NCI-H1694 treated with DMSO at 0.1 percent for 48 hours (cell line): ENCODE measurements around the gene PPIL1.
A peak's percentile ranks its signal among the peaks of the same experiment; 100 is the strongest.

Source experiments
- DNase-seq: peaks from one replicate; lab custom pipeline; 2025; lab: John Stamatoyannopoulos, UW

PPIL1 gene

DNA sequence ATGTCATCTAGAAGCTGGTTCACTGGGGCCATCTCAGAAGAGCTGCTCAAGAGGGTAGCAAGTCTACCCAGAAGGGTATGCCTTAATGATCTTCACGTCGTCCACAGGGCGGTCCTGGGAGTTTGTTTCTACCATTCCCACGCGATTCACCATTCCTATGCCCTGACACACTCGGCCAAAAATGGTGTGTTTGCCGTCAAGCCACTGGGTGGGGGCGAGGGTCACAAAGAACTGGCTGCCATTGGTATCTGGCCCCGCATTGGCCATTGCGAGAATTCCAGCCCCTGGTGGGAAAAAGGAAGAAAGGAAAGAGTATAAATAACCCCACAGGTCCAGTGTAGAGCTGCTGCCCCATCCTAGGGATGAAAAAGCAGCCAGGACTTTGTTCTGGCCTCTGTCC lies 18.9 kb downstream of the PPIL1 start:
- no peak for DNase-seq

DNA sequence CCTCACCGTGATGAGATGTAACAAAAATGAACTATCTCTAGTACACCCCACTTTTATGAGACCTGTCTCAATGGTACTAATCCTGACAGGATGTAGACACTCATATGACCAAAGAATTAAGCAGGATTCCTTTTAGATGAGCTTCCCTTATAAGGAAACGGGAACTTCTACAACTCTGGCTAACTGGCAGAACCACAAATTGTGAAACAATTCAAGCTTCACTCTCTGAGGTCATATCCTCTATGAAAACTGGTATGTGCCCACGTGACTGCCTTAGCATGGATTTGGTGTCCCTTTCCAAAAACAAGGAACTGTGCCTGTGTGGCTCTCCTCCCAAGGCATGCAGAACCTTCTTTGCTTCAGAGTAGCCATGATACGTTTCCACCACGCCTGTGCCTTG lies 21.3 kb downstream of the PPIL1 start:
- DNase-seq = no peak

DNA sequence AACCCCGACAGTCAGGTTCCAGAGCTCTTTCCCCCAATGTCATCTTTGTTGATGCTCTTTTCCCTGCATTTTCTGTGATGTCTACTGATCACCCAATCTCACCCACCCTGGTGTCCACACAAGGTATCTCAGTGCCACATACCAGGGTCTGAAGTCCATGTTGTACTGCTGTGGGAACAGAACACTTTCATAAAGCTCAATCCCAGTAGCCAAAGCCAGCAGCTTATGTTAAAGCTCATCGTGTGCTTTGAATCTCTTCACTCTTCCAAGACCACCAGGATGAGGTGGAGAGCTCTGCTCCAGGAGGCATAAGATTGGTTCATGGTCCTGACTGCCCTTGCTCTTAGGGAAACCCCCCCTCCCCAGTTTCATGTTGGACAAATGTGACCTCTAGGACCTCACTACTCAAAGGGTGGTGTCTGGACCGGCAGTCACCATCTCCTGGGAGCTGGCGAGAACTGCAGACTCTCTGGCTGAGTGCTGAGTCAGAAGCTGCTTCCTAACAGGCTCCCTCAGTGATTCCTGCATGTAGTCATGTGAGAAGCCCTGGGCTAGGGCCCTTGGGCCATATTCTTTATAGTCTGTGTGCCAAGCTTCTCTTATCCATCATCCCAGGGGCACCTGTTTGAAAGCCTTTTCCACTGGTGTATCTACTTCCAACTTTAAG lies 22.0 kb downstream of the PPIL1 start:
- no peak for DNase-seq

DNA sequence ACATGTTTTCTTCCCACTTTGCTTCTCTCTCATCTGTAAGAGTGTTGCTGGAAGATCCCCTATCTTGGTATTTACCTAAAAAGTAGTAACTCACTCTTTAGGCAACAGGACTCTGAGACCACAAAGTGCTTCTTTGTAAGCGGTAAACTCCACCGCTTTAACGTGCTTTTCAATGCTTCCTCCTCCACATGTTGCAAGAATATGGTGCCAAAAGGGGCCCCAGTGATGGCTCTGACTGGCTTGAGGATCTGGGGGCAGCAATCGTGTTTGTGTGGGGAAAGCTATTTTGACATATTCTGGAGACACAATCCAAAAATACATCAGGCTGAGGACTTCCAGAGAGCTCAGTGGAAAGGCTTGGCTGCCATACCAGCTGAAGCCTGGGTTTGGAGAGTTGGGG lies 23.0 kb downstream of the PPIL1 start:
- no peak for DNase-seq

DNA sequence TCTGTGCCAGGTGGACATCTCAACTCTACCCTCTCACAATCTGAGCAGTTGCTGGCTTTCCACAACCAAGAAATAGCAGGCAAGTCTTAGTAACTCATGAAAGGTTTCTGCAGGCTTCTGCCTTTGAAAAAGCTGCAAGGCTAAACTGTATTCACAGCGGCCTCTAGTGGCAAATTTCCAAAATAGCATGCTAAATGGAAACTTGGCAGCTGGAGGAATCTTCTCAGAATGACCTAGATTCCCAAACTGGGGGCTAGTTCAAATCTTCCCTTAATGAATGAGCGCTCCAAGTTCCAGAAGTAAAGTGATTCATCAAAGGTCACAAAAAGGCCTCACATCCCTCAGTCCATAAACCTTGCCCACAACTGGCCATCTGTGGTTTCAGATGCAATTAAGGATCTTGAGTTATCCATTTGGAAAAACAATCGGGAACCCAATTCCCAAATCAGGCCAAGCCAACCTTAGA lies 23.4 kb downstream of the PPIL1 start:
- DNase-seq = peak; percentile 34

DNA sequence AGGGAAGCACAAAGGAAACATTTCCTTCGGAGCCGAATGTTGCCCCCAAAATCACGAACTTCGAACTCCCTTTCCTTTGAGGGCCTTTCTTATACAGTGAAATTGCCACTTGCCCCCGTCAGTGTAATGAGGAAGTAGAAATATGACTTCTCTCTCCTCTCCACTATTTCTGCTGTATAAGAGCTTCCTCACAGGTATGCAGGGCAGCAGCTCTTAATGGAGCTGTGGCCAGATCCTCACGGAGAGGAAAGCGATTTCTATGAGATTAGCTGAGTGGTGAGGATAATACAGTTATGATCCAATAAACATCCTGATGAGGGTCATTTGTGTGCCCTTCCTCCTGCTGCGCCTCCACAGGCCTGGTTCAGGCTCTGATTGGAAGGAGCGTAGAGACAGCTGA lies 24.6 kb downstream of the PPIL1 start:
- DNase-seq = no peak

DNA sequence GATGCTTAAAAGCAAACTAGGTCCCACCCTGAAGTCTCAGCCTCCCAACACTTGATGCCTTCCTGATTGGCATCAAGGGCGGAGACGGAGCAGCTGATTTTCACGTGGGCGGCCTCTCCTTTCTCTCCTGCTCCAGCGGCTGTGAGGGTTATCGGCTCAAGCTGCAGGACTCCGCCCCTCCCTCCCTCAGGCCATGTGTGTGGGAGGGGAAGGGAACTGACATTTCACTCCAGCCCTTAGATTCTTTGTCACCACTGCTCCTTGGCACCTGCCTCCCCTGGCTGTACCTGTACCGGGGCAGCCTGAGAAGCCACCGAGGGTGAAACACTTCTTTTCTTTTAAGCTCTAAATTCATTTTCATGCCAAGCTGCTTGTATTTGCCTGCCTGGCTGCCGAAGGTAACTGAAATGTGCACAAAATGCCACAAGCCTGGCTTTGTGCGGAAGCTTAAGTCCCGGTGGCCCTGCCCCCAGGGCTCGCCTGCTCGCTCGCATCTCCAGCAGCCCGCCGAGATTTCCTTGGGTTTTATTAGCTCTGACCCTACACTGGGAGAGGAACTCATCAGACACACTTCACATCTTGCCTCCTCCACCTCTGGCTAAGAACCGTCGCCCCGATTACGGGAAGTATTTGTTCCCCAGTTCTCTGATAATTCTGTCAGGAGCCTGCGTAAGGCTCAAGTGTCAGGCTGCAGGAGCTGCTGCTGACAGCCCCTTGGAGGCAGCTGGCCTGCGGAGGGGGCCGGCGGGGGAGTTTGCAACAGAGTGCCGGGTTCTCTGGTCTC lies 25.8 kb downstream of the PPIL1 start:
- no peak for DNase-seq

DNA sequence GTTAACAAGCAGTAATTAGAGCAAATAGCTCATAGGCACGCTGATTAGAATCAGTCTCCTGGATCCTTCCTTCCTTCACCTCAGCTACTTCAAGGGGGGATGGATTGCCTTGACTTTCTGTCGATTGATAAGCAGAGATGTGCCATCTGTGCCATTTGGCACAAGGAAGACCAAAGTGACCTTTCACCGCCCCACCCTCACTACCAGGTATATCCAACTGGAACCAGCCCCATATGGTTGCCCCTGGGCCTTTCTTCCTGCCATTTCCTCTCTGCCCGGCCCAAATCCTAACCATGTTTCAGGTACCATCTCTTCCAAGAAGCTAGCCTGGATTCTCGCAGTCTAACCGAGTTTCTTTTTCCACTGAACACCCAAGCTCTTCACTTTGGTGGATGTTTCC lies 26.6 kb downstream of the PPIL1 start:
- no peak for DNase-seq

DNA sequence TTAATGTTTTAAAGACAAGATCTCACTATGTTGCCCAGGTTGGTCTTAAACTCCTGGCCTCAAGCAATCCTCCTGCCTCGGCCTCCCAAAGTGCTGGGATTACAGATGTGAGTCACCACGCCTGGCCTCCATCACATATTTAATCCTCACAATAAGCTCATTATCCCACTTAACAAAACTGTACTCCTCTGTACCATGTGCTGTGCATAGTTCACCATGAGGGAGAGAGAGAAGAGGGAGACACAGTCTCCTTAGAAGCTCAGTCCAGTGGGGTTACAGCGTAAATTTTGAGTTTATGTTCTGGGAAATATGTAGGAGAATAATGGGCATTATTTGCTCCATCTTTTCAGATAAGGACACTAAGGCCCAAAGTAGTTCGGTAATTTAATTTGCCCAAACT lies 27.5 kb downstream of the PPIL1 start:
- DNase-seq = no peak

DNA sequence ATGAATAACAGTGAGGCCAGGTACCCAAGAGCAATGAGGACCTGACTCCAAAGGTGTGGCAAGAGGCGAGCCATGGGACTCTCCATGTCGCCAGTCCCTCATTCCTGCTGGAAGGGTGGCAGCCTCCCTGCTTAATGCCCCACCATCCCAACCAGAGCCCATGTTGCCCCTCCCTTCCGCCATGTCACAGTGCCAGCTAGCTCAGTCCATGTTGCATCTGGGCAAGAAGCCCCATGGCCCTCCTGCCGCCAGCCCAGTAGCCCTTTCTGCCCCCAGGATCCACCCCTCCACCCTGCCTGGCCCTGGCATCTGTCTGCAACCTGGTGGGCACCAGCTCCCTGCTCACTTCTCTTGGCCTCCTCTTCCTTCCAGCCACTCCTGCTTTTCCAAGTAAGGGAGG lies 29.4 kb downstream of the PPIL1 start:
- DNase-seq = no peak

DNA sequence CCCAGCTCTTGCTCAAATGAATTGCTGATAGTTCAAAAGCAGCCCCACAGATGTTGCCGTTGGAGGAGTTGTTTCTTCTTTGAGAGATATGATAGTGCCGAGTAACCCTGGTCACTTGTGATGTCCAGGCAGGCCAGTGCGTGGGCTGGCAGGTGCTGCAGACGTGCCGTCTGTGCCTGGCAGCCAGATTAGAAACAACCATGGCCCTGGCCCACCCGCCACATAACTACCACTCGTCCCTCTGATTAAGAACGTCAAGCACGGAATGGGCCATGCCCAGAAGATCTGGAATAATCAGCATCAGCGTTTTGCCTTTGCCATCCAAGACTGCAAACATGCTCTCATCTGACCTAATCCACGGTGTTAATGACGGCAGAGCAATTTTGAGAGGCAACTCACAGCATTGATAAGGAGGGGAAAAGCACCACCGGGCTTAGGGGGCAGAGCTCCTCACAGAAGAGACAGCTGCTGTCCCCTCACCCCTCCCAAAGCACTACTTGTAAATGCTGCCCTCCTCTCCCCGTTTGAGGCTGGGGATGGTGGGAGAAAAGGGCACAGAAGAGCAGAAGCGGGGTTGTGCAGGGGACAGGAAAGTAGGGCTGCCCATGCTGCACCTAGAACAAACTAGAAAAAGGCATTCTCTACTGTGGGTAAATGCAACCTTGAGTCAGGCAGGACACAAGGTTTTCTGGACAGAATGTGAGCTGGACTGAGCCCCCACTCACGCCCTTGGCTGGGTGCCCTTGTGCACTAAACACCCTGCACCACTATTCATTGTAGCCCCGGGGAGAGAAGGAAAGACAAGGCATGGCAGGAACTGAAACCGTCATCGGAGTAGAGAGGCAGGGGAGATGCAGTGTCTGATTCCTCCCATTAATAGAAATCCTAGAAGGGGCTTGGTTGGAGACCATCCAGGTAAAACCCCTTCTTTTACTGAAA lies 30.1 kb downstream of the PPIL1 start:
- no peak for DNase-seq

DNA sequence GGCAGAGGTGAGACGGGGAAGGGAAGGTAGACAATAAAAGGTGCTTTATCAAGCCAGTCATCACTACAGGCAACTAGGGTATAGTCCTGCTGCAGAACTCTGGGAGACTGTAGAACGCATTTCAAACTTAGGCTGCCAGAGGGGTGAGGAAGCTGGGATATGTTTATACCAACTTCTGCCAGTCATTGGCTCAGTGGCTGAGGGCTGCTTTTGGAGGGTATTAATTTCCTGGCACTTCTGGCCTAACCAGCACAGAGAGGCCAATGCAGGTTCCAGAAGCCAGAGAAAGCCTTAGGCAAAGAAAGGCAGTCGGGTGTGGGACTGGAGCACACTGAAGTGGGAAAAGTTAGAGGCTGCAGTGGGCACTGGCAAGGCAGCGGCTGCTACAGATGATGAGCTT lies 31.4 kb downstream of the PPIL1 start:
- no peak for DNase-seq

DNA sequence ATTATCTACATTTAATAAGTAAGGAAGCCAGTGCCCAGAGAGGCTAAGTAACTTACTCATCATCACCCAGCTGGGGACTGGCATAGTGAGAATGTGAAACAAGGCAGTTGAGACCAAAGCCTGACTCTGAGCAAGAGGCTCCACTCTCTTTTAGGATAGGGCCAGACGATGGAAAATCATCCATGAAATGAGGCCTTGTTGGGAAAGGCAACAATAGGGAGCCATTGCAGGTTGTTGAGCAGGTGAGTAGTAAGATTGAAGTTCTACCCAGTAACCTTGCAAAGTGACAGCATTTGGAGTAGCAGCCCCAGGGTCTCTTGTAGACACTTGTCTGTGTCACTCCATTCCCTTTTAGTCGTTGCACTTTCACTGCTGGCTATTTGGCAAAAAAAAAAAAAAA lies 32.8 kb downstream of the PPIL1 start:
- DNase-seq = no peak

DNA sequence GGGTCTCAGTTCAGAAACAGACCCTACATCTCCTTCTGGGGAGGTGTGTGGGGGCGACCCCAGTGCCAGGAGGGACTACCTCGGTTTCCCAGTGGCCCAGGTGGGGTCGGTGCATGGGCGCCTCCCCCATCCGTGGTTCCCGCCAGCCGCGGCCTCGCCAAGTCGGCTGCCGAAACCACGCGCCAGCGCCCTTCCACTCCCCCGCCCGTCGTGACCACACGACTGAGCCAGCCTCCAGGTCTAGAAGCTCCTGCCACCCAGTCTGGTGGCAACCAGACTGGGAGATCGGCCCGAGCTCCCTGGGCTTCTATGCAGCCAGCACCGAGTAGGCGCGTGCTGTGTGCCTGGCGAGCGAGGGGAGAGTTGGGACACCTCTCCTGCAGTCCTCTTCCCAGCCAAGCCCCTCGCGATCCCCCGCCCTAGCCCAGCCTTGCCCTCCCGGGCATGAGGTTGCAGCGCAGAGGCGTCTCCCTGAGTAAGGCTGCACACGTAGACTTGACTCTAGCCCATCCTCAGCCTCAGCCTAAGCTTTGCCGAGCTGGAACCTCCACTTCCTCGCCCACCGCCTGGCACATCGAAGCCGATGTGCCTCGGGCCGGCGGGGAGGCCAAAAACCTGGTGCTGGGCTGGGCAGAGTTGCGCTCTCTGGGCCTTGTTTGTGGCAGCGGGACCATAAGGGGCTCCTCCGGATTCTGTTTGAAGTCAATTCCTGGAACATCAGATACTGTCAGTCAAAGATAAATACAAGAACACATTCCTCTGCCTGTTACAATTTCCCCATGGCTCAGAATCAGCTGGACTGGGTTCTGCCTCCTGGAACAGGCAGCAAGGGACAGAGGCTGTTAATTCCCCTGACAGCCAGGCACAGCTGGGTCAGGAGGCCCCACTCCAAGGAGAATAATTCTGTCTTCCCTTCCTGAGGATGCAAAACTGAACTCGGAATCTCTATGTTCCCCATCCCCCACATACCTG lies 33.9 kb downstream of the PPIL1 start:
- DNase-seq = no peak

DNA sequence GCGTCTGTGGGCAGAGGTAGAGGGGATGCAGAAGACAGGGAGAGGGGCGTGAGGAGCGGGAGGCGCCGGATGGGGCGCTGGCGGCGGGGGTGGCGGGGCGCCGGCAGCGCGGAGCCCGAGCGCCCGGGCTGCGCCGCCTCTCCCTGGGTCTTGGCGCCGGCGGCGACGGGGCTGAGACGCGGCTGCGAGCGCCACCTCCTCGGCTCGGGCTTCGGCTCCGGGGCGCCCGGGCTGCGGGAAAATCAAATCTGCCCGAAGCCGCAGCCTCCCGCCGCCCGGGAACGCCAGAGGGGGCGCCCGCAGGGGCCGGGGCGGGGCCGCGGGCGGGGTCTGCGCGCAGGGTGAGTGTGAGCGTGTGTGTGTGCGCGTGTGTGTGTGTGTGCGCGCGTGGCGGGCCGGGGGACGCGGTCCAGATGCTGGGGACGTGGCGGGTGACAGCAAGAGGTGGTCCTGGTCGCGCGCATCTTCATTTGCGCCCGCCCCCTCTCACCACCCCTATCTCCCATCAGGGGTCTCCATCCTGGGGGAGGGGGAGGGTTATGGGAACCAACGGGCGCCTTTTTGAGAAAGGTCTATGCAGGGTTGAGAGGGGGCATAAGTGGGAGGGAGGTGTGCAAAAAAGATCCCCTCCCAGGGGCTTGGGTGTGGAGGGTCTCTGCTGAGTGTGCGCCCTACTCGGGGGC lies 34.7 kb downstream of the PPIL1 start:
- DNase-seq = peak; percentile 18

DNA sequence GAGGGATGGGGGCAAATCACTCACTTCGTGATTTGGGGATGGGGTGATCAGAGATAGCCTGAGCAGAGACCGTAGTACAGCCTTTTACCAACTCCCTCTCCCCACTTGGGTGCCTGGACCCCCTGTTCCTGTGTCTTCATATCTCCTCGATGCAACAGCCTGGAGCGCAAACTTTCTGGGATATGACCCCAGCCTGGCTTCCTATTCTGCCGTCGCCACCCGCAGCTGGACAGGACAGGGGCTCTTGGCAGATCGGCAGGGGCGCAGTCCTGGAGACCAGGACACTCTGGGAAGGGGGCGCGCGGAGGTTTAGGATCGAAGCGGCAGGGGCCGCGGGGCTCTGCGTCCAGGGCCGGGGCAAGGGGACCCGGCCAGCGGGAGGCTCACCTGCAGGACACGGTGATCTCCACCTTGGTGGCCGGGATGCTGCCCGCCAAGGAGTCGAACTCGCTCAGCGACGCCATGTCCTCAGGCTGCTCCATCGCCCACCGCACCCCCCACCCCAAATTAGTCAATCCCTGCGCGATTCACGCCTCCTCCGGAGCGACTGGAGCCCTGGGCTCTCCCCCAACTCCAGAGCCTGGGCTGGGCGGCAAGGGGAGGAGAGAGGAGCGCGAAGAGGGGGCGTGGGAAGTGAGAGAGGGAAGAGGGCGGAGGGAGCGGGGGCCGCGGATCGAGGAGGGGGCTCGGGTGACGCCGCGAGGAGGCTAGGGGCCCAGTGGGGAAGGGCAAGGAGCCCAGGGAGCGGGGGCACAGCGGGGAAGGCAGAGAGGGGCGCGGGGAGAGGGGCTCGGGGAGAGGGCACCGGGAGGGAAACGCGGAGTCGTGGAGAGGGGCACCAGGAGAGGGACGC lies 35.5 kb downstream of the PPIL1 start, which contains the start of gene CPNE5:
Gene CPNE5 (minus strand): TSS at position 549 of the 853 bp plus-strand sequence. CDS start 67 bp downstream, at position 482.
- DNase-seq = no peak

DNA sequence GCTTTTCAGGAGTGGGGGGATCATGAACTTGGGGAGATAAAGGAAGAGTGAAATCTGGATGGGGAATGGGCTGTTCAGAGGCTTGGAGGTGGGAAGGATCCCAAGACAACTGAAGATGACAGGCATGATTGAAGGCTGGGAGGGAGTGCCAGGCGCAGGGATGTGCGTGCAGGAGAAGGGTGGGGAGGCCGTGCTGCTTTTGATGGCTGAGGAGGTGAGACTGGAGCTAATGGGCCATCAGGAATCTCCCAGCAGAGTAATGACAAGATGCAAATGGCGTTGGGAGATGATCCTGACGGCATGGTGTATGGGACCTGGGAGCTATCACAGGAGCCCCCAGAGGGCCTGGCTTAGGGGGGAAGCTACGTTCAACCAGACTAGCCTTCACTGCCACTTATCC lies 36.9 kb downstream of the PPIL1 start:
- DNase-seq = no peak

DNA sequence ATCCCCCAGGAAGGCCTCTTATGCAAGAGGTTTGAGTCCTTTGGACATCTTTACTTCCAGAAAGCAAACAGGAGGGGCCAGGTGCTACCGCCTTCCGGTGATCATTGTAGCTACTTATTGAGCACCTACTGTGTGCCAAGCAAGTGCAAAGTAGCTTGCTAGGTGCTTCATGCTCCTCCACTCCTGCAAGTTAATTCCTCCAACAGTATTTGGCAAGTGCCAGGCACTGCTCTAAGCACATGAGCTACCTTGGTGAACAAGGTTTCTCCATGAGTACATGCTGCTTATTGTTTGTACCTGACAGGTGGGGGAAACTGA lies 37.6 kb downstream of the PPIL1 start:
- no peak for DNase-seq

DNA sequence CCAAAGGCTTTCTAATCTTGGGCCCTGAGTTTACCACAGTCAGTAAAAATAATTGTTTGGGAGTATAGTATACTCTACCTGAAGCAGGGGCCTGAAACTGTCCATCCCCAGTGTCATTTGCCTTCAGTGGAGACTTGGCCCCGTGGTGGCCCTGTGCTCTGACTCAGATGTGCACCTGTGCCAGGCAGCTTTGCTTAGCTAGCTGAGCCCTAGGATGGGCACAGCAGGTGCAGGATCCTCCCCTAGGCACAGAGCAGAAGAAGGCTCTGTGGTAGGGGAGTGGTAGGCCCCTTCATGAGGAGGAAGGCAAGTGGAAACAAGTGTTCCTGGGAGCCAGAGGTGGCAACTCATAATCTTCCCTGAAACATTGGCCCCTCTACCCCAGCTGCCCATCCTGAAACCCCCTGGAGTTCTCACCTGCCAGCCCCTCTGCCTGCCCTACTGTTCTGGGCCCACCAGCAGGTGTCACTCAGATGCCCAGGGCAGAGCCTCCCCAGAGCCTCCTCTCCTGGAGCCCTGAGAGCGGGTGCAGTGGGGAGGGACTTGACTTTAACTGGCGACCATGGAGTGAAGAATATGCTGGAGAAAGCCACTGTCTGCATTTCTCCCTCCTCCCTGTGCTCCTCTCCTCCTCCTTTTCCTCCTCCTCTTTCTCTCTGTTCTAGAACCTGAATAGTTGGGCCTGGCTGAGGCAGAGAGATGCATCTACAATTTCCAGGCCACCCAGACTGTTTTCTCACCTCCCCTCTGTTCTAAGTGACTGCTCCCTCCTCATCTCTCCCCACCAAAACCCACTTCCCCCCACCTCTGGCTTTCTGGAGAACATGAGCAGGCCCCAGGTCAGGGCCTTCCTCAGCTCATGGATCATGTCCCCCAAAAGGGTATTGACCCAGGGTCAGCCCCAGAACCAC lies 38.2 kb downstream of the PPIL1 start:
- DNase-seq = no peak
